ENCODE data around the gene SSBP3.
"Not testable (repeated sequence)": the region's sequence is repeated elsewhere in the genome, so short reads cannot be mapped to it uniquely, and the experiment has no call there.

The SSBP3 gene

DNA sequence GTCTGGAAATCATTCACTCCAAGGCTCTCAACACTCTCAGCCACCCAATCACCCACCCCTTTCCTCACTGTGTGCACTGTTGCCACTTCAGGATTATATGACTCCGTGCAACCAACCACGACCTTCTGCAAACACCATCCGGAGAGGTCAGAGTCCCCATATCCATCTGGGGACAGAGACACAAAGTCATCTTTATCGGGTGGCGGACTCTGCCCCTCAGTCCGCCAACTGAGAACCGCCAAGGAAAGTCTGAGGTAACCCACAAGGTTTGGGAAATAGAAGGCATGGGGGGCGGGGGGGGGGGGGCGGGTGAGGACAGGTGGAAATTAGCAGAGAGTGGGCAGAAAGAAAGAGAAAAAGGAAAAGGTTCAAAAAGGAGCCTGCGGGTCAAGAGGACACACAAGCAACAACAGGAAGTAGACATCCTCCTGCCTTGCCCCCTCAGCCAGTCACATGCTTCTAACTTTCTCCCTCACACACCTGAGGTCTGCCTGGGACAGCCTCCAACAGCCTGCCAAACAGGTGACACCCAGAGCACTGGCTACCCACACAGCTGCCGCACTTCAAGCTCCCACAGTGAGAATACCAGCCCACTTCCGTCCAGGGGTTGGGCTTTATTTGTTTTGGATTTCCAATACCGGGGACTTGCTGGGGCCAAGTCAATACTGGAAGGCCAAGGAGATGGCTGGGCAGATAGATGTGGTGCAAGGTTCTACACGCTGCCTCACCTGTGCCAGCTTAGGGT, 58.1 kb downstream of the SSBP3 start:
- DNase-seq (ENCODE audit: low read depth): no peak

DNA sequence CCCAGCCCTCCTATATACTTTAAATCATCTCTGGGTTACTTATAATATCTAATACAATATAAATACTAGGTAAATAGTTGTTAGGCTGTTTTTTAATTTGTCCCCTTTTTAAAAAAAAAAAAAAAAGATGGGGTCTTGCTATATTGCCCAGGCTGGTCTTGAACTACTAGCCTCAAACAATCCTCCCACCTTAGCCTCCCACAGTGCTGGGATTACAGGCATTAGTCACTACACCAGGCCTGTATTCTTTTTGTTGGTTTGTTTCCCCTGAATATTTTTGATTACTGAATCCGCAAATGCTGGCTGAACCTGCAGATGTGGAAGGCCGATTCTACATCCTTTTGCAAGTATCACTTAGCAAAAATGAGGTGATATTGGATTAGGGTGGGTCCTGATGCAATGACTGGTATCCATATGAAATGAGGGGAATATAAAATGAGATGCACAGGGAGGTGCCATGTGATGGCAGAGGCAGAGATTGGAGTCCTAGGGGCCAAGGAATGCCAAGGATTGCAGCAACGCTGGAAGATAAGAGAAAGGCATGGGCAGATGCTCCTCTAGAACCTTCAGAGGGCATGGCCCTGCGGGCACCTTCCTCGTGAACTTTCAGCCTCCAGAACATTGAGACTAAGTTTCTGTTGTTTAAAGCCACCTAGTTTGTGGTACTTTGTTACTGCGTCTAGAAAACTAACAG, 58.8 kb downstream of the SSBP3 start:
- DNase-seq (ENCODE audit: low read depth): no peak

DNA sequence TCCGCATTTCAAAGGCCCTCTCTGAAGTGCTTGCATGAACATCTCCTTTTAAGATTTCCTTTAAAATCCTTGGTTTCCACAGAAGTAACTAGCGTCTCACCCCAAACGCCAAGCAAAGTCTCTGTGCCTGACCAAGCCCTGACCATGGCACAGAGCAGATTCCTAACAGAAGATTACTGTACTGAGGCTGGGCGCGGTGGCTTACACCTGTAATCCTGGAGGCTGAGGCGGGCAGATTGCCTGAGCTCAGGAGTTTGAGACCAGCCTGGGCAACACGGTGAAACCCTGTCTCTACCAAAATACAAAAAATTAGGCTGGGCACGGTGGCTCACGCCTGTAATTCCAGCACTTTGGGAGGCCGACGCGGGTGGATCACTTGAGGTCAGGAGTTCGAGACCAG, 60.6 kb downstream of the SSBP3 start:
- DNase-seq (ENCODE audit: low read depth): not testable (repeated sequence)

DNA sequence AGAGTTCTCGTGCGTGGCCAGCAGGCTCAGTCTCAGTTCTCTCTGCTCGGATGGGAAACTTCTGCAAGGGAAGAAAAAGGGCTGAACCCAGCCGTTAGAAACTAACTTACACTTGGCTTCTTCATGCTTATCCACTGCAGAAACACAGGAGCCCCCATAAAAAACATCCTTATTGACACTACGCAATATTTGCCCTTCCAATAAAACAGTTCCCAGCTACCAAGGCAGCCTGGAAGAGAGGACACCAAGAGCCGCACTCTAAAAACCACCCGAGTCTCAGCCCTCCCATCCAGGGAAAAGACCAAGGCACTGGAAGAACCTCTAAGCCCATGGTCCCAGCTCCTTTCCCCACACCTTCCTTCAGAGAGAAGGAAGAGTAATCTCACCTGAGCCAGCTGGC, 61.1 kb downstream of the SSBP3 start:
- DNase-seq (ENCODE audit: low read depth): no peak

DNA sequence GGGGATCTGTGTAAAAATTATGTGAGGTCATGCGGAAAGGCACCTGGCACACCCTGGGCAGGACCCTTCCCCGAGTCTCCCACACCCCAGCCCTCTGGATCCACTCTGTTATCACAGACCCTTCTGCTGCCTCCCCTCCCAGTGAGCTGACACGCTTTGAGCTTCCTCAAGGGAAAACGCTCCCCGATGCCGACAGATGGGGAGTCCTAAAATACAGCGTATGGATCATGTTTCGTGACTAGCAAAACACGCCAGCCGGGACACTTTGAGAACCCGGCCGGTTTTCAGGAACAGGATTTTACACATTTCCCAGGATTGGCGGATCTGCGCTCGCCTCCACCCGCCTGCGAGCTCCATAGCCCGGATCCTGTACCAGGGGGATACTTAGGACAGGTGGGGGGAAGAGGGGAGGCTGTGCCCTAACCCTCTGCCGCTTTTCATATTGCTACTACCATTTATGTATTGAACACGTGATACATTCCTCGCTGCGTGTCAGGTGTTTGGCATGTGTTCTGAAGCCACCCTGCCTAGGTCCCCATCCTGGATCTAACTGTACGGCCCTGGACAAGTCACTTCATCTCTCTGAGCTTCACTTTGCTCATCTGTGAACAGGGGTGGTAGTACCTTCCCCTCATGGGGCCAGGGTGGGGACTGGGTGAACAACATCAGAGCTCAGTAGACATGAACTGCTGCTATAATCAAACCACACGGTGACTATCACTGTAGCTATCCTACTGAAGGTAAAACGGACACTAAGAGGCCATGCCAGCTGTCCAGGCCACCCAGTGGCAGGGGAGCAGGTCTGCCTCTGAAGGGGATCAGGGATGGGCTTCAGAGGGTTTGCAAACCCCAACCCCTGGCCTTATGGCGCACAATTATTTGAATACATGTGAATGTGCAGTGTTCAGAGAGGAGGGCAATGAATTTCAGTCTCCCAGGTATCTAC, 63.2 kb downstream of the SSBP3 start:
- no peak for DNase-seq (ENCODE audit: low read depth)

DNA sequence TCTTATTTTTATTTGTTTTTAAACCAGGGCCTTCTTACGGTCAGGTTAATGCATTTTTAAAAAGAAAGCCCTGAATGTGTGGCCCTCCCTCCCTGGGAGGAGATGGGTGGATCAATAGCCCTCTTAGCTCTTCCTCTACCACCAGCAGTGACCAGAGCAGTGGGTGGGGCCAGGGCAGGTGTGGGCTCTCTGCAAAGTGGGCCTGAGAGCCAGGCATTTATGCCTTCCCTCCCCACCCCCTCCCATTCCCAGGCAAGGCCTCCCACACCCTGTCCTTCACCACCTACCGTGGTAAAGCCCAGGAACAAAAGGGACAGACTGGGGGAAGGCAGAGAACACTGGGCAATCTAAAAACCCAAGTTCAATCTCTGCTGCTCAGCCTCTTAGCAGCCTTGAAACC, 63.9 kb downstream of the SSBP3 start:
- no peak for DNase-seq (ENCODE audit: low read depth)

DNA sequence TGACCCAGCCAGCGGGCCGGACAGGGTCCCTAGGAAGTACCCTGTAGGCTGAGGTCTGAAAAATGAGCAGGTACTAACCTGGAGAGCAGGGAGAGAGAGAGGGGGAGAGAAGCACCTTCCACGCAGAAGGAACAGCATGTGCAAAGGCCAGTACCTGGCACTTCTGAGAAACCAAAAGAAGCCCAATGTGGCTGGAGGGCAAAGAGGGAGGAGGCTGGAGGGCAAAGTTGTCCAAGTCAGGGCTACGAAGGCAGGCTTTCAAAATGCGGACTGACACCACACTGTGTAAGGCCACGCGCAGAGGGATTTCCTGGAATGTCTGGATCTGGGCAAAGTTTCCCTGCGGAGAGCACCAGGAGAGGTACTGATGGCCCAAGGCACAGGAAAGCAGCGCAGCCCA, 64.4 kb downstream of the SSBP3 start:
- no peak for DNase-seq (ENCODE audit: low read depth)

DNA sequence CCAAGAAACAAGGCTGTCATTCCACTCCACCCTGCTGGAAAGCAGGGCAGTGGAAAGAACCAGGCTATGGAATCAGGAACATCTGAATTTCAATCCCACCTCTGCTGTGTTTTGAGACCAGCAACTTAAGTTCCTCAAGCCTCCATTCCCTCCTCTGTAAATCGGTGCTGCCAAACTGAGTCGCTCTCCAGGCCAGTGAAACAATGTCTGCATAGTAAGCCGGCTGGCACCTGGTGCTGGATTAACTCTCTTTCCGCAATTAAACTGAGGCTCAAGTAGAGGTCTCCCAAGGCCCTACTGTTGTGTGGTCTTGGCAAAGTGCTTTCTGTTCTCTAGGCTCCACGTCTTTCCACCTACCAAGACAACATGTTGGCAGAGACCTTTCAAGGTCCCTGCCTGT, 65.3 kb downstream of the SSBP3 start:
- DNase-seq (ENCODE audit: low read depth): no peak

DNA sequence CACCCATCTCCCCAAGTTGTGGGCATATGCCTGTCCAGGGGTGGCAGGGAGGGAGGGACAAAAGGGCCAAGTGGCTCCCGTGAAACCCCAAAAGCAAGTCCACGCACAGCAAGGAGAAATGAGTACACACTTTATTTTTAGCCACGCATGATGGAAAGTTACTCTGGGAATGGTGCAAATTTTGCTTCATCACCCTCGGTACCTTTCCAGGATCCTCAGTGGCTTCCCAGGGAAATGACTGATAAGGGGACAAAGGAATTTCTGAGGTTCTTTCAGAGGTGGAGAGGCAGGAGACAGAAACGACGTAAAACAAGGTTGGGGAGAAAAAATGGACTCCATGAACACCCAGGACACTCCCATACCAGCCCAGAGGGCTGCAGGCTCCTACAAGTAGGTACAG, 65.8 kb downstream of the SSBP3 start:
- DNase-seq (ENCODE audit: low read depth): no peak

DNA sequence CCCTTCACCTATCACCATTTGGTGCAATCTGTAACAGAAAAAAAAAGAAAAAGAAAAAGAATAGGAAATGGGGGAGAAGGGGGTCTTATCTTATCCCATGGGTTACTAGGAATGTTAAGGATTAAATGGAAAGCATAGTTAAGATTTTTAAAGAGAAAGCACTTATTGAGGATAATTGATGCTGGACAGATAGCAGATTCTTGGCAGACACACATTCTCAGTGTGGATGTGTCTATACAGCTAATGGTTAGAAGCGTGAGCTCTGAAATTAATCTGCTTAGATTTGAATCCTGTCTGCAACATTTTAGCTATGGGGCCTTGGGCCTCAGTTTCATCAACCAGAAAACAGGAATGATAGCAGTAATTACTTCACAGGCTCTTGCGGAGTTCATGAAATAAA, 67.1 kb downstream of the SSBP3 start:
- DNase-seq (ENCODE audit: low read depth): no peak

DNA sequence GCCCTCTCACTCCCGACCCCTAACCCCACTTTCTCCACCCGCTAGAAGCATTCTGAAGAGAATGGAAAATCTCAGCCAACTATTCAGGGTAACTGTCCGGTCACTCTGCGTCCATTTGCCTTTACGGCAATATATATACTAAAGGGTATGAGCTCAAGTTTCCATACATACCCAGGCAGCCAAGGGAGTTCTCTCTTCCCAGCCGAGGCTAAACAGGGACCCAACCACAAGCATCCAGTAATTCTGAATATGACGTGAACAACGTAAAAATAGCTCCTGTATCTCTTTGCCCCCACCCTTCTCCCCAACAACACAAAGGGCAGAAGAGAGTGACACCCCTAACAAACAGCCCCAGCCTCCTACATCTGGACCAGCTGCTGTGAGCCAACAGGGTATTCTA, 67.7 kb downstream of the SSBP3 start:
- no peak for DNase-seq (ENCODE audit: low read depth)

DNA sequence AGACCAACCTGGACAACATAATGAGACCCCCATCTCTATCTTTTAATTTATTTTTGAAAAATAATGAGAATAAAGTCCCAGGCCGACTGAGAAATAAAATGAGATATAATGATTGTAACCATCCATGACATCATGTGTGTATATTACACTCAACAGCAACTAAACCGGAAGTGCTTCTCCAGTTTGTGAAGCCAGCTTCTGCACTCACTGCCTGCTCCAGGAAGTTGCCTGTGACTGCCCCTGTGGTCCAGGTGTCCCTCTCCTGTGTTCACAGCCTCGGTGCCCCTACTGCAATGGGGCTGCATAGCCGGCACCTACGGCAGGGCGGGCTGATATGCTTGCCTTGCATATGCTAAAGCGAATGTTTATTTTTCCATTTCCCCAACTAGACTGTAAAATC, 68.3 kb downstream of the SSBP3 start:
- no peak for DNase-seq (ENCODE audit: low read depth)

DNA sequence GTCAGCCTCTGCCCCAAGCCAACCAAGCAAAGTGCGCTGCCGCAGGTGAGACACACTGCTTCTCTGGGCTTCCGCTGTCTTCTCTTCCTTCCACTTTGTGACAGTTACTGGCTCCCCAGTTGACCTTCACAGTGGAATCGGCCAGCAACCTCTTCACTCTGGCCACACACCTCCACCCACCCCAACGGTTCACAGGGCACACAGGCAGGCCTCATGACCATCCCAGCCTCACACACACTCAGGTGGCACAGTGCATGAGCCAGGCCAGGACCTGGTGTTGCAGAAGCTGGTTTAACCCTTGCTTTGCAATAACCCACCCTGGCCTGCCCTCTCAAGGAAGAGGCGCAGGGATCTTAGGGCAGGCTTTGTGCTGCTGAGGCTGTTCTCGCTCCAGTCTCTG, 69.2 kb downstream of the SSBP3 start:
- DNase-seq (ENCODE audit: low read depth): no peak

DNA sequence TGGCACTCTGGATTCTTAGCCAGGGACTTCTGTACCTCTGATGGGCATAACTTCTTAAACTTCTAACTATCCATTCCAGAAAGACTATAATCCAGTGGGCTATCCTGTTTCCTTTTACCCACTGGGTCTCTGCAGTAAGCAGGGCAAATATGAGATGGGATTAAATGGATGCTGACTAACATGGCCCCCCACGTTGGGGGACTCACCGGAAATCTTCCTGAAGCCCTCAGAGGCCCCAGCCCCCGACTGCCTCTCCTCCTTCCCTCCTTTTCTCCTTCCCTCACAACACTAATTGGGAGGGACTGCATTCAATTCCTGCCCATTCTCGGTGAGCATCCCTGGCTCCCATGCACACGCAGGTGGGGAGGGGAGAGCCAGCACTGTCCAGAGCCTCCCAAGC, 70.1 kb downstream of the SSBP3 start:
- no peak for DNase-seq (ENCODE audit: low read depth)

DNA sequence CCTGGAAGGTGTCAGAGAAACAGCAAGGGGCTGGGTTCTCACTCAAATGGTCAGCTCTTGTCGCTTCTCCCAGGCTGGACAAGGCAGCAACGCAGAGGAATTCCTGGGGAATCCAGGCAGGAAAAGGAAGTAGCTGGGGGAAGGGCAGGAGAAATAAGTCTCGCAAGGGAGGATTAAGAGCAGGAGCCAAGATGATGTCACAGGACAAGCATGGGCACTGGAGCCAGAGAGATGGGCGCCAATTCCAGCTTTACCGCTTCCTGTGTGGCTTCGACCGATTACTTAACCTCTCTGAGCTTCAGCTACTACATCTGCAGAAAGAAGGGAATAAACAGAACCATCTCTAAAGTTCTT, 70.5 kb downstream of the SSBP3 start:
- DNase-seq (ENCODE audit: low read depth): no peak

DNA sequence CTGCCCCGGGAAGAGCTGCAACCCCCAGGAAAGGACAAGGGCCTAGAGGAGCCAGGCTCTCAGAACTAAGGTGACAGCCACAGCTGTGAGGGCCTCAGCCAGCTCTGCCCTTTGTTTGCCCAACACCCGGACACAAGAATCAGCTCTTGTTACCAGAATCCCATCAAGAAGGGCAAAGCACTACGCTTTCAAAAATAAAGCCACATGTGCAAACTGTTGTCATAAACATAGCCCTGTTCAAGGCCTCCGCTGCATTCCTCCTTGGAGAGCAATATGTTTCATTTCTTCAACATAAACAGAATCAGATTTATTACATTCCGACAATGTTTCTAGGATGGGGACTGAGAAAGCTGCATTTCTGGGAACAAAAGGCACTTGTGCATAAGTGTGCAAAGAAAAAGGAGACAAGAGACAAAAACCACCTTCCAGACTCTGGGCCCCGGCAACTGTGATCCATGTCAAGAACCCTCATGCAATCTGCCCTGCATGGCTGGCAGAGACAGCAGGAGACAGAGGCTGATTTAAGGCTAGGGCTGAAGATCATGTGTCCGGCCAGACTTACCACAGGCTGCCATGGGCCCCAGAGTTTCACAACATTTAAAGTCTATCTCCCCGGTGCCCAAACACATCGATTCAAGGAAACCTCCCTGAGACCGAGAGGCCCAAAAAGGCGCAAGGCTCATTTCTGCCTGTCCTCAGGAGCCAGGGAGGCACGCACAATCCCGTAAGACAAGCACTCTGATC, 71.0 kb downstream of the SSBP3 start:
- DNase-seq (ENCODE audit: low read depth): no peak

DNA sequence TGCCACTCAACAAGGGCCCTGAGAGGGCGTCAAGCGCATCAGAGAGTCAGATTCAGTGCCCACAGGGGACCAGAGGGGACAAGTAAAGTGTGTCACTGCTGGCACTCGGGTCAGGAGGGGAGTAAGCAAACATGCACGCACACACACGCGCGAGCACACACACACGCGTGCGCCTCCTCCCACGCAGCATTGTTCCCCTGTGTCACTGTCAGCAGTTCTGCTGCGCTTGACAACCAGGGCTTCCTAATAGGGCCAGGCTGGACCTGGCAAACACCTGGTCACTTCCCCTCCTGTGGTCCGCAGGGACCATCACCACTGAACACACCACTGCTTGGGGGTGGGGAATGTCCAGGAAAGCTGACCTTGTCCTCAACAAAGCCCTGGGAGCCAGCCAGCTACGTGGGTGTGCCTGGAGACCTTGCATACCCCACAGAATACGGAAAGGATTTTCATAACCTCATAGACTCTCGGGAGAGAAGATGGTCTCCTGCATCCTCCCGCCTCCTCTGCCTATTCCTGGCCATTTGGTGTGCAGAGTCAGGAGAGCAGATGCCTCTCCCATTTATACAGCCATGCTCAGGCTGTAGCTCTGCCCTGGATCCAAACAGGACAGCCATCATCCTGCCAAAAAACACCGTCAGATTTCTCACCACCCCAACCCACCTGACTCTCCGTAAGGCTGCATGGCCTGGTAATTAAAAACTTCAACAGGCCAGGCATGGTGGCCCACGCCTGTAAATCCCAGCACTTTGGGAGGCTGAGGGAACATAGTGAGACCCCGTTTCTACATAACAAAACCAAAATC, 73.2 kb downstream of the SSBP3 start:
- DNase-seq (ENCODE audit: low read depth): no peak

DNA sequence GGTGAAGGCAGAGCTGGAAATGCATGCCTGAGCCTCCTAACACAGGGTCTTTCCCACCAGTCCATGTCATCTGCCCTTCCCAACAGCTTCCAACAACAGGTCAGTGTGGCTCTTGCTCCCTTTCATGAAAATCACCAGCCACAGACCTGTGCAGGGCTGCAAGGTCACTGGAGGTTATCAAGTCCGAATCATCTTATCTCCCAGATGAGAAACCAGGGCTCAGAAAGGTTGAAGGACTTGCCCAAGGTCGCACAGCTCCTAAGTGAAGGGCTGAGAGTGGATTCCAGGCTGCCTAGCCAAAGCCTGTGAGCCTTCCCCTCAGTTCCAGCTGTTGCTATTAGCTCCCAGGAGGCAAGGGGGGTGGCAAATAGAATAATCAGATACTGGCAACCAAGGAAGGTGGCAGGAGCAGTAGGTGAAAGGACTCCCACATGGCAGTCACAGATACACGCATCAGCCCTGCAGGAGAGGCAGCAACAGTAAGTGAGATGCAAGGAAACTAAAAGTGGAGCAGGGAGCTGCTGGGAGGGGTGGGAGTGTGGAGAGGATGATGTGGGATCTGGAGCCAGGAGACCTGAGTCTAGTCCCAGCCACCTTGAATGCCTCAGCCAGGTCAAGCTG, 74.2 kb downstream of the SSBP3 start:
- DNase-seq (ENCODE audit: low read depth): no peak

DNA sequence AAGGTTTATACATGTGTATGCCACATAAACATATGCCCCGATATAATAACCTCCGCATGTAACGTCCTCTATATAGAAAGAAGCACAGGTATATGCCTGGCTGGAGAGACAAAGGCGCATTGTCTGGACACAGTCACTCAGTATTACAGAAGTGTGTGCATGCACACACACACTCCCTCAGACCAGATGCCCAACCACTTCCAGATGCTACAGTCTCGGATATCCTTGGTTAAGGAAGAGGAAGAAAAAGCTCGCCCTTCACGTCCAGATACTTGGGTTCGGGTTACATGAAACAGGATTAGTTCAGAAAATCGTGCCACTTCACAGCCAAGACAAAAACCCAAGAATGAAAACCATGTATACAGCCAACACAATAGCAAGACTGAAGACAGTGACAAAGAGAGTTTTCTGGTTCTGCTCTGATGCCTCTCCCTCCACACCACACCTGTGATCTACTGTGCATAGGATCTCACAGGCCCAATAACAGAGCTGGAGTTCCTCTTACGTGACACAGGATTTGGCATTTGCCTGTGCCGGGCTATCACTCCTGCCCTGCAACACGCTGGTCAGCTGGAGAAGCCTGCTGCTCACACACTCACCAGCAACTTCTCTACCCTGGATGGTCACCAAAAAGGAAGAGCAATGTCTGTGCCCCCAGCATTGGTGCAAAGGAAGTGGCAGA, 75.0 kb downstream of the SSBP3 start:
- DNase-seq (ENCODE audit: low read depth): no peak

DNA sequence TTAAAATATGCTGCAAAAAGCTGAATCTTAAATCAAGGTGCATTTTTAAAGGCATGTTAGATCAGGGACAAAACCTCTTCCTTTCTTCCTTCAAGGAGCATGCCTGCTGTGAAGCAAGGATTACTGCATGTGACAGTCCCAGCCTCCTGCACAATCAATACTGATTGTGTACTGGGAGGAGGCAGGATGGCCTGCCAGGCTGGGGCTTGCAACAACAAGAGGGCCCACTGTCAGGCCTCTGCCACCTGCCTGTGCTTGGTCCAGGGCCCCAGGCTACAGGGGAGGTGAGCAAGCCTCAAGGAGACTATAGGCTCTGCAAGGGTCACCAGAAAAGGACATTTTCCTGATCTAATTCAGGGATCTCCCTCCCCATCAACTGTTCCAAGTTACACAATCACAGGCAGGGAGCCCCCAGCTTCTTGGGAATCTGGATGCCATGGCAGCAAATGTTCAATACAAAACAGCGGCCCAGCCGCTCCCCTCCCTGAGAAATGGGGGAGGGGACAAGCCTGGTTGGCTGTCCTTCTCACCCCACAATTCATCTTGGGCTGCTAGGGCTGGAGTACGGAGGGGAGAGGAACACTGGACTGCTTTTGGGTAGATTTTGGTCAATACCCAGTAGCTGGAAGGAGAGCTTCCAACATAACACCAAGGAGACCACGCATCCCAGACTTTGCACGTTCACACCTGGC, 76.7 kb downstream of the SSBP3 start:
- no peak for DNase-seq (ENCODE audit: low read depth)
